ENCODE data around the gene TBKBP1.

Gene TBKBP1

GRCh38 chr17:47733047-47733673 is 39.2 kb downstream of the TBKBP1 start, which contains the start of gene TBX21:
TSS of gene TBX21 (plus strand) at chr17:47733236. CDS start at chr17:47733455, 219 bp downstream.
- no peak within 1 kb of the TSS for H3K4me3 ChIP-seq (ENCODE audit: low read depth, low read length)
- TF ChIP-seq, protein P1, sequence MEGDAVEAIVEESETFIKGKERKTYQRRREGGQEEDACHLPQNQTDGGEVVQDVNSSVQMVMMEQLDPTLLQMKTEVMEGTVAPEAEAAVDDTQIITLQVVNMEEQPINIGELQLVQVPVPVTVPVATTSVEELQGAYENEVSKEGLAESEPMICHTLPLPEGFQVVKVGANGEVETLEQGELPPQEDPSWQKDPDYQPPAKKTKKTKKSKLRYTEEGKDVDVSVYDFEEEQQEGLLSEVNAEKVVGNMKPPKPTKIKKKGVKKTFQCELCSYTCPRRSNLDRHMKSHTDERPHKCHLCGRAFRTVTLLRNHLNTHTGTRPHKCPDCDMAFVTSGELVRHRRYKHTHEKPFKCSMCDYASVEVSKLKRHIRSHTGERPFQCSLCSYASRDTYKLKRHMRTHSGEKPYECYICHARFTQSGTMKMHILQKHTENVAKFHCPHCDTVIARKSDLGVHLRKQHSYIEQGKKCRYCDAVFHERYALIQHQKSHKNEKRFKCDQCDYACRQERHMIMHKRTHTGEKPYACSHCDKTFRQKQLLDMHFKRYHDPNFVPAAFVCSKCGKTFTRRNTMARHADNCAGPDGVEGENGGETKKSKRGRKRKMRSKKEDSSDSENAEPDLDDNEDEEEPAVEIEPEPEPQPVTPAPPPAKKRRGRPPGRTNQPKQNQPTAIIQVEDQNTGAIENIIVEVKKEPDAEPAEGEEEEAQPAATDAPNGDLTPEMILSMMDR (conservative IDR thresholded peaks at IDR 0.05; ENCODE audit: low read depth, low read length): peak; percentile 29
- DNase-seq (ENCODE audit: low read depth): peak; percentile 14

- TF ChIP-seq, protein P1 (conservative IDR thresholded peaks at IDR 0.05; ENCODE audit: low read depth, low read length): no peak
Measured at GRCh38 chr17:47733674-47734410, 39.9 kb downstream of the TBKBP1 start.

GRCh38 chr17:47735139-47735464 is 41.1 kb downstream of the TBKBP1 start:
- DNase-seq (ENCODE audit: low read depth): no peak
- TF ChIP-seq, protein P1 (conservative IDR thresholded peaks at IDR 0.05; ENCODE audit: low read depth, low read length): no peak
- no peak overlapping the region for H3K4me3 ChIP-seq (ENCODE audit: low read depth, low read length)

More at GRCh38 chr17:47733674-47734410, 39.9 kb downstream of the TBKBP1 start:
- no peak overlapping the region for H3K4me3 ChIP-seq (ENCODE audit: low read depth, low read length)
- DNase-seq (ENCODE audit: low read depth): no peak

DNA sequence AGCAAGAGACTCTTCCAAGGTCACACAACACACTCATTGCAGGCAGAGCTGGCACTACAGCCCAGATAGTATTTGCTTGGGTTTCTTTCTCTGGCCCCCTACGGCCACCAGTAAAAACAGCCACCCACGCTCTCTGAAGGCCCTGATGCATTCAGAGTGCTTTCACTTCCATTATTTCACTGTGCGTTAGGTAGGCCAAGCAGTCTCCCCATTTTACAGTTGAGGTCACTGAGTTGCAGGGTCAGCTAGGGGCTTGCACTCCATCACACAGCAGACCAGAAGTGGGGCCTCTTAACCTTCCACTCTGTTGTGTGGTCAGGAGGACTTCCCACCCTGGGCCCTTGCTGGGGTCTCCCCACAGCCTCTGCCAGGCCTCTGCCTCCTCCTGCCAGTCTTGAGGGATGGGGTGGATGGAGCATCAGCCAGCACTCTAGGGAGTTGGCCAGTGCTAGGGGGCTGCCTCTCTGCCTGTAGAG is 41.6 kb downstream of the TBKBP1 start:
- no peak for DNase-seq (ENCODE audit: low read depth)
- TF ChIP-seq, protein P1 (conservative IDR thresholded peaks at IDR 0.05; ENCODE audit: low read depth, low read length): no peak
- H3K4me3 ChIP-seq (ENCODE audit: low read depth, low read length): no peak overlapping the region

DNA sequence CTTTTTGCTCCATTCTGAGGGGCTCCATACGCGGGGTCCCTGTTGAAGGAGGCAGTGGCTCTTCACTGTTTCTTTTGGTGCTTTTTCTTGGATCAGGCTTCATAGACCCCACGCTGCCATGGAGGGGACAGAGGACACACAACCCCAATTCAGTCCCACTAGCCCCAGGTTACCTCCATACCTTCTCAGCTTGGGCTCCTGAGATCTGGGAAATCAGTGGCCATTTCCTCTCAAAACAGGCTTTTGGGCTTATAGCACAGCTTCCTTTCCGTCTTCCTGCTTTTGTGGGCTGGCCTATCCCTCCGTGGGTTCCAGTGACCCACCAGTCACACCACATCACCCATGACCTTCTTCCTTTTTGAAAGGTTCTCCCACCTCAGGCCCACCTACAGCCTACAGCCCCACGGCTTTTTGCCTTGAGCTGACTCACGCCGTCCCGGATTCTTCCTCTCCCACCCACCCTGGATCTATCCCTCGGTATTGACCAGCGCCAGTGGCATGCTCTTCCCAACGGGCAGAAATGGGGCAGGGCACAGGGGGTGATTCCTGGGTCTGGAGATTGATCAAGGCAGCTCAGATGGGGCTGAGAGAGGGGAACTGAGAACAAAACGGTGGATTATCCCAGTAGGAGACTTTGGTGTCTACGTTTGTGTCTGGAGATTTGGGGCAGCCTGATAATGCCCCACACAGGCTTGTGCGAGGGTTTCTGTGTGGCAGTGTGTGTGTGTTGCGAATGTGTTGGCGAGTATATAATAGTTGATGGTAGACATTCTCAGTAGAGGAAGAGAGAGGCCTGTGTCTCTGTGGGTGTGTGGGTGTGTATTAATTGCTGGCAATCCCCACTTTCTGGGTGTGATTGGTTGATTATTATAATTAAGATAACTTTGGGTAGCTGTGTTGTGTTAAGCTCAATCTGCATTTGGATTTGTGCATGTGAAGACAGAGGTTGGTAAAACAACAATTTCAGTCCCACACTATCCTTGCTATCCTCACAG is 42.8 kb downstream of the TBKBP1 start:
- no peak overlapping the region for H3K4me3 ChIP-seq (ENCODE audit: low read depth, low read length)
- no peak for DNase-seq (ENCODE audit: low read depth)
- TF ChIP-seq, protein P1 (conservative IDR thresholded peaks at IDR 0.05; ENCODE audit: low read depth, low read length): no peak

- TF ChIP-seq, protein P1 (conservative IDR thresholded peaks at IDR 0.05; ENCODE audit: low read depth, low read length): no peak
- DNase-seq (ENCODE audit: low read depth): no peak
- no peak overlapping the region for H3K4me3 ChIP-seq (ENCODE audit: low read depth, low read length)
Measured at GRCh38 chr17:47738178-47738577, 44.2 kb downstream of the TBKBP1 start.

Measured in choroid plexus epithelial cell (primary cell).